K562 (cell line): Measurements from ENCODE around the gene NFRKB. TPM values are rescaled to one million over a fixed set of nuclear protein-coding genes. Genes with fewer than 3 reads are reported as not detected.

Experiments used
- ATAC-seq: fragments of 200-7000 bp; cut with Tn5 transposase; 3 replicates; pipeline ENCODE4 v1.9.1; 2020; ENCODE audit warnings: moderate library complexity
- BruUV-seq: library from RNA; stranded (reverse); fragments of 400-500 nt; replicated peaks from 2 replicates; lab custom pipeline; 2021; lab: Mats Ljungman, UMichigan
- CTCF ChIA-PET: fragments of 300-600 bp; formaldehyde crosslinking; extraction: SDS; loops from one replicate; lab custom pipeline; 2021; ENCODE audit warnings: low intra/inter-chr PET ratio; lab: Yijun Ruan, JAX
- POLR2A ChIA-PET: fragments of 300-600, 350-650 bp; sonication (Branson Sonifier 250); formaldehyde crosslinking; extraction: SDS; loops from one replicate; lab custom pipeline; 2021; ENCODE audit warnings: antibody characterized with exemption, inconsistent platforms; lab: Yijun Ruan, JAX
- DNase-seq, 4 experiments: peaks; one replicate each; pipeline versions ENCODE4 v3.0.0 to v3.0.0-alpha.2; 2011 to 2018; ENCODE audit warnings: low spot score in 3 of 4, mixed read lengths in 3 of 4; ENCODE audit errors: extremely low read depth in 1 of 4
- FAIRE-seq: peaks from 2 replicates; lab custom pipeline; 2011; peaks lifted over from hg19 to GRCh38; lab: Jason Lieb, UNC
- H2AFZ ChIP-seq: 2 replicates; pipeline ENCODE4 v1.6.0; 2011; ENCODE audit warnings: low read depth, low read length, control low read depth, inconsistent platforms
- H3K27ac ChIP-seq: fragments of 200-600 bp; 3 replicates; pipeline ENCODE4 v1.8.0; 2011; ENCODE audit warnings: low read depth, mild to moderate bottlenecking, control low read depth, inconsistent platforms, low read length, moderate library complexity, mixed read lengths; ENCODE audit errors: extremely low read depth
- H3K27me3 ChIP-seq, 2 experiments: fragments of 300-600 bp in 1 of 2; 2 replicates in 1 of 2; 3 replicates in 1 of 2; pipeline versions ENCODE4 v1.6.0 to v1.8.0; 2011; ENCODE audit warnings: inconsistent platforms in 2 of 2, low read length in 2 of 2, mild to moderate bottlenecking in 1 of 2, mixed read lengths in 1 of 2, moderate library complexity in 1 of 2; ENCODE audit not compliant: control insufficient read depth in 2 of 2, insufficient read depth in 2 of 2
- H3K36me3 ChIP-seq: fragments of 300-600 bp; 3 replicates; pipeline ENCODE4 v1.8.0; 2011; ENCODE audit warnings: mild to moderate bottlenecking, low read length, inconsistent platforms; ENCODE audit not compliant: control insufficient read depth, insufficient read depth
- H3K4me1 ChIP-seq, 2 experiments: fragments of 200-600 bp in 1 of 2; replicated peaks in 1 of 2; 2 replicates in 1 of 2; 3 replicates in 1 of 2; pipeline versions ENCODE4 v1.5.1 to v1.8.0; 2011; ENCODE audit warnings: inconsistent platforms in 2 of 2, low read length in 2 of 2, mild to moderate bottlenecking in 1 of 2, mixed read lengths in 1 of 2, moderate library complexity in 1 of 2; ENCODE audit not compliant: control insufficient read depth in 2 of 2, insufficient read depth in 2 of 2
- H3K4me2 ChIP-seq: 2 replicates; pipeline ENCODE4 v1.6.1; 2011; ENCODE audit warnings: low read length, control low read depth, inconsistent platforms, mixed read lengths; ENCODE audit not compliant: insufficient read depth
- H3K4me3 ChIP-seq: fragments of 200-600 bp; sonication (generic), shearing (Covaris generic); 2 replicates; pipeline ENCODE4 v1.5.1; 2016; ENCODE audit warnings: control low read depth, inconsistent platforms
- H3K79me2 ChIP-seq: fragments of 200-600 bp; 3 replicates; pipeline ENCODE4 v1.8.0; 2011; ENCODE audit warnings: low read length, inconsistent platforms; ENCODE audit not compliant: control insufficient read depth, insufficient read depth
- H3K9ac ChIP-seq, 2 experiments: 2 replicates each; pipeline versions ENCODE4 v1.6.0 to v1.6.1; 2011; ENCODE audit warnings: low read depth in 2 of 2, low read length in 2 of 2, control low read depth in 1 of 2, inconsistent platforms in 1 of 2, mild to moderate bottlenecking in 1 of 2, mixed read lengths in 1 of 2; ENCODE audit not compliant: insufficient read depth in 1 of 2
- H3K9me1 ChIP-seq: one replicate; pipeline ENCODE4 v1.6.0; 2011; ENCODE audit warnings: inconsistent platforms, mild to moderate bottlenecking, low read length, moderate library complexity; ENCODE audit not compliant: control insufficient read depth, insufficient read depth
- H3K9me3 ChIP-seq: replicated peaks from 2 replicates; pipeline ENCODE4 v1.5.1; 2011; ENCODE audit warnings: low read depth, low read length, inconsistent platforms; ENCODE audit not compliant: control insufficient read depth, insufficient read depth
- H4K20me1 ChIP-seq: replicated peaks from 2 replicates; pipeline ENCODE4 v1.6.1; 2011; ENCODE audit warnings: low read length, inconsistent platforms, mixed read lengths; ENCODE audit not compliant: control insufficient read depth, insufficient read depth
- CXXC5 ChIP-seq: fragments of 250-450 bp; sonication (Bioruptor Pico); IDR thresholded peaks from 2 replicates; pipeline ENCODE4 v1.8.0; 2022; ENCODE audit warnings: inconsistent platforms, mild to moderate bottlenecking, moderate library complexity
- KLF1 ChIP-seq: fragments of 450-650 bp; IDR thresholded peaks from 2 replicates; pipeline ENCODE4 v1.6.1; 2016; ENCODE audit warnings: missing genetic modification characterization, missing compliant biosample characterization
- NCOA1 ChIP-seq: fragments of 450-650 bp; IDR thresholded peaks from 2 replicates; pipeline ENCODE4 v1.6.1; 2016; ENCODE audit warnings: low read depth
- NFE2L1 ChIP-seq: fragments of 450-650 bp; IDR thresholded peaks from 2 replicates; pipeline ENCODE4 v1.6.1; 2016; ENCODE audit warnings: missing genetic modification characterization, low read depth, mild to moderate bottlenecking, missing compliant biosample characterization, moderate library complexity, borderline replicate concordance
- NUFIP1 ChIP-seq: fragments of 450-650 bp; IDR thresholded peaks from 2 replicates; pipeline ENCODE4 v1.6.1; 2018; ENCODE audit not compliant: partially characterized antibody
- POLR2B ChIP-seq: fragments of 450-650 bp; IDR thresholded peaks from 2 replicates; pipeline ENCODE4 v1.6.1; 2018; ENCODE audit warnings: low read depth; ENCODE audit not compliant: partially characterized antibody
- RB1 ChIP-seq: fragments of 450-650 bp; IDR thresholded peaks from 2 replicates; pipeline ENCODE4 v1.6.1; 2017; ENCODE audit warnings: low read depth, mild to moderate bottlenecking
- SFPQ ChIP-seq: fragments of 200-400 bp; formaldehyde crosslinking; IDR thresholded peaks from 2 replicates; pipeline ENCODE4 v1.6.1; 2017; ENCODE audit warnings: mild to moderate bottlenecking, low read depth, low read length, moderate library complexity
- SMARCA5 ChIP-seq: fragments of 450-650 bp; IDR thresholded peaks from 2 replicates; pipeline ENCODE4 v1.6.1; 2016
- ZBTB33 ChIP-seq: sonication (generic); formaldehyde crosslinking; IDR thresholded peaks from 2 replicates; pipeline ENCODE4 v1.8.1; 2023; ENCODE audit warnings: mild to moderate bottlenecking, missing genetic modification reagents
- ZNF583 ChIP-seq: fragments of 250-450 bp; sonication (Bioruptor Pico); IDR thresholded peaks from 2 replicates; pipeline ENCODE4 v1.4.0; 2020
- ZNF766 ChIP-seq: fragments of 200-800 bp; sonication (Bioruptor generic); conservative IDR thresholded peaks from 2 replicates; pipeline ENCODE4 v1.6.1; 2016; ENCODE audit warnings: missing genetic modification characterization, missing compliant biosample characterization
- ZSCAN29 ChIP-seq: fragments of 450-650 bp; IDR thresholded peaks from 2 replicates; pipeline ENCODE4 v1.6.1; 2017
- WGBS: fragments of 100-300 bp; shearing (Covaris generic); methylation state at CpG from one replicate; pipeline ENCODE4 v1.1.6; 2016; ENCODE audit warnings: low coverage, mixed read lengths; ENCODE audit not compliant: insufficient coverage; ENCODE audit errors: missing lambda C conversion rate; 5-methylcytosine and 5-hydroxymethylcytosine counted together
- in situ Hi-C: fragments of 300-500 bp; cut with MboI; formaldehyde crosslinking; loops from 4 replicates; pipeline ENCODE4 v1.15.0; 2018; ENCODE audit warnings: inconsistent platforms, mixed read lengths
- intact Hi-C: fragments of 100-400 bp; cut with micrococcal nuclease; formaldehyde crosslinking; loops from 2 replicates; pipeline ENCODE4 v1.14.2; 2022
- polyA plus RNA-seq, 8 experiments: library from polyadenylated mRNA; depleted of rRNA in 4 of 8; stranded (reverse) in 5 of 8; unstranded in 3 of 8; fragments of >200 nt; fragmentation: Nextera tagmentation in 2 of 8; fragmentation: Illumina TruSeq in 1 of 8; extraction: Ambion mirVana in 2 of 8; extraction: Trizol in 1 of 8; gene quantifications; 2 replicates each; pipeline versions ENCODE4 v1.2.1 to v1.2.3, GENCODE V29; 2011 to 2014; ENCODE audit warnings: inconsistent platforms in 1 of 8, missing spikeins in 1 of 8
- total RNA-seq, 7 experiments: library from RNA; depleted of rRNA in 6 of 7; stranded (reverse); fragments of >200 nt in 6 of 7; fragmentation: Illumina TruSeq in 2 of 7; extraction: Trizol in 2 of 7; gene quantifications; 2 replicates each; pipeline versions ENCODE4 v1.2.1 to v1.2.3, GENCODE V29; 2011 to 2021; ENCODE audit warnings: low replicate concordance in 1 of 7

The NFRKB gene
- total and polyA plus RNA-seq, 9 of the 15 experiments (the other 6 are each of a cell fraction or from before 2014, with no cell fraction given), result 7.1 to 42.6 (median 23.9) TPM

GRCh38 chr11:129911298-129911697, 15.9 kb upstream of the NFRKB start:
- Histone ChIP-seq H3K36me3 (peaks cover 33% of the 10 kb centered on the region; the same call in 2 of the 3 replicates), H3K9ac (no peak overlapping the region), H3K27ac (no peak overlapping the region), H3K79me2 (no peaks in the 10 kb centered on the region), H3K27me3 (no peaks in the 10 kb centered on the region), H3K4me3 (no peak overlapping the region), H3K9me3 (no peaks in the 10 kb centered on the region), H2AFZ (no peak overlapping the region), H3K4me1 (no peaks in the 10 kb centered on the region), H3K9me1 (no peaks in the 10 kb centered on the region), H3K4me2 (no peak overlapping the region), H4K20me1 (no peaks in the 10 kb centered on the region)
- BruUV-seq, result no TSS peak
- TF ChIP-seq NFE2L1 (tag), result no peak
- no peak for TF ChIP-seq CXXC5 (CRISPR knock-in tag)
- no peak for TF ChIP-seq NCOA1
- no peak for TF ChIP-seq ZNF583 (CRISPR knock-in tag)
- no peak for TF ChIP-seq NUFIP1
- TF ChIP-seq POLR2B, result no peak
- TF ChIP-seq SMARCA5, result no peak
- no peak for TF ChIP-seq ZBTB33 (CRISPR knock-in tag)
- TF ChIP-seq KLF1 (tag), result no peak
- no peak for TF ChIP-seq ZSCAN29
- no peak for TF ChIP-seq SFPQ
- TF ChIP-seq ZNF766 (CRISPR knock-in tag), result no peak
- TF ChIP-seq RB1, result no peak
- intact Hi-C loops, result no loop called here
- DNase-seq (no peak), FAIRE-seq (peak; percentile 48), ATAC-seq (no peak)
- CTCF ChIA-PET, result no interaction called here
- POLR2A ChIA-PET, result interaction anchor here (0.5 kb wide), 1 partner anchor 17 kb away, joined by 4 read pairs; no protein-coding TSS in a partner anchor
- in situ Hi-C loops, result no loop called here
- 37% methylated on average over 3 of the region's 3 CpGs for WGBS
